Eye (tissue), 1 donor: ENCODE measurements around the gene MLLT3.

ENCODE experiments used
- DNase-seq: peaks from one replicate; pipeline ENCODE4 v3.0.0-alpha.2; 2015

MLLT3 gene

GRCh38 chr9:20407013-20407412, 215.3 kb downstream of the MLLT3 start:
- no peak for DNase-seq

DNA sequence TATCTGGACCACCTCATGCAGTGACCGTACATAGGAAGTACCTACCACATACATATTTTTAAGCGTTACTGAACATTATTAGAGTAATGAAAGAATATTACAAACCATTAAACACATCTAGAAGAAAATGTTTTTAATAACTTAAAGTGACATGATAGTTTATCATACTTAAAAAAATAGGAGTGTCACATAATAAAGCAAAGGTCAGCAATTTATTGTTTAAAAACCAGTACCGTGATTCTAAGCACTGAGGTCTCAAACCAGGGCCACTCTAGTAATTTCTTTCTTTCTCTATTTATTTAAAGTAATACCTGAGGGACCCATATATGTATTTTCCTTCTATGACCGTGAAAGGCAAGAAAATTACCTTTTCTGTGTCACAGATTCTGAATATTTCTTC, 216.0 kb downstream of the MLLT3 start:
- no peak for DNase-seq

DNA sequence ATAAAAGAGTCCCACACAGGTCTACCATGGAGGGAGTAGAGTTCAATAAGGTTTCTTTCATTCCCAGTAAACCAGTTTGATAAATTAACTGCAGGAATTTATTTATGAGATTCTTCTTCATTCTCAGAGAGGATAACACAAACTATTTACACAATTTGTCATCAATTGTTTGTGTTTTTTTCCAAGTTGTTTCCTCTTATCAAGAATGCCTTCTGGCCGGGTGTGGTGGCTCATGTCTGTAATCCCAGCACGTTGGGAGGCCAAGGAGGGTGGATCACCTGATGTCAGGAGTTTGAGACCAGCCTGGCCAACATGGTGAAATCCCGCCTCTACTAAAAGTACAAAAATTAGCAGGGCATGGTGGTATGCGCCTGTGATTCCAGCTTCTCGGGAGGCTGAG, 216.7 kb downstream of the MLLT3 start:
- no peak for DNase-seq

DNA sequence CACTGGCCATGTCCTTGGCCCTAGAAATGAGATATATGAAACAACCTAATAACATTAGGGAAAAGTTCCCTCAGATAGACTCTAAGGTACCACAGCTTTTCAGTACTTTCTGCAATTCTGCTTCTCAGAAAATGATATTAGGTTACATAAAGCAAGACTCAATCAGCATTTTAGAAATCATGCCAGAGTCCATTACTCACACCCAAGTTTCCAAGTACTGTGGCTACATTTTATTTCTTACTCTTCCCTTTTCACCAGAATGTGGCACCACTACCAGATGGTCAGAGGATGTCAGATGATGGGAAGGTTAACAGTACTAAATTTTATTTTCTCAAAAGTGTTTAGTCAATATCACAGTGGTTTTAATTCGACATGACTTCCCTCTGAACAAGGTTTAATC, 217.2 kb downstream of the MLLT3 start:
- DNase-seq, result no peak

DNA sequence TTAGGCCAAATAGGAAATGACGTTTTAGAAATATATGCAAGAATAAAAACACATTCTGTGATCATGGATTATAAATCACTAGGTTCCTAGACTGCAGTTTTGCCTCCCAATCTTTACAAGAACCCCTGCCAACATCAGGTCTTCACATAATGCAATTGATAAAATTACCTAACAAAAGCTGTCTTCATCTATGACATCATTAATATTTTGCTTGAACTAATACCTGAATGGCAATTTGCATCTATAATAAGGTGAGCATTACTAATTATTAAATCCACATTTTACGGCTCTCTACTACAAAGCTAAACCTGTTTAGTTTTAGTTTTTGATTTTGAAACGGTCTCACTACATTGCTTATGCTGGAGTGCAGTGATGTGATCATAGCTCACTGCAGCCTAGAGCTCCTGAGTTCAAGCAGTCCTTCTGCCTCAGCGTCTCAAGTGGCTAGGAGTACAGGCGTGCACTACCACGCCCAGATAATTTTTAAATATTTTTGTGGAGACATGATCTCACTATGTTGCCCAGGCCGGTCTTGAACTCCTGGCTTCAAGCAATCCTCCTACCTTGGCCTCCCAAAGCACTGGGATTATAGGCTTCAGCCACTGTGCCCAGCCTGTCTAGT, 218.0 kb downstream of the MLLT3 start:
- DNase-seq, result no peak

- DNase-seq, result no peak
Observed at GRCh38 chr9:20403346-20403745, 219.0 kb downstream of the MLLT3 start.

DNA sequence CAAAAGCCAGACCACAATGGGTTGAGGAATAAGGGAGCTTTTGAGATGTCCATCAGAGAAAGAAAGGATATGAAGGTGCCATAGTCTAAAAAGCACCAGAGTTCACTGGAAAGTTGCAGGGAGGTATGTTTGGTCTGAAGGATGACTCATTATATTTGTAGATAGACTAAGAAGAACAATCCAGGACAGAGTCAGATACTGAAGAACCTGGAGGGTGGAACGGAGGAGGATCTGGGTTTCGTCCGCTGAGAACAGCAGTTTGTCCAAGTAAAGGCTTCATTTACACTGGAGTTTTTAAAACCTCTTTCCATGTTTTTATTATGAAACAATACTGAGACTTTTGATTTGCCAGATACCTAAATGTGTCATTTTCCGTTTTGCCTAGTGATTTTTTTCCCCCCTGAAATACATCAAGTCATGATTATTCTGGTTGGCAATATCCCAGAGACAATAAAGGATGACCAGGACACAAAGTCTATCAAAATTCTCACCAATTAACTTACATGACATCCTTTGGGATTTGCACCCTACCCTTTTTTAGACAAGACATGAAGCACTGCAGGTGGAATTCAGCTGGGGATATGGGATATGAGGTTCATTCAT, 219.9 kb downstream of the MLLT3 start:
- DNase-seq, result no peak

DNA sequence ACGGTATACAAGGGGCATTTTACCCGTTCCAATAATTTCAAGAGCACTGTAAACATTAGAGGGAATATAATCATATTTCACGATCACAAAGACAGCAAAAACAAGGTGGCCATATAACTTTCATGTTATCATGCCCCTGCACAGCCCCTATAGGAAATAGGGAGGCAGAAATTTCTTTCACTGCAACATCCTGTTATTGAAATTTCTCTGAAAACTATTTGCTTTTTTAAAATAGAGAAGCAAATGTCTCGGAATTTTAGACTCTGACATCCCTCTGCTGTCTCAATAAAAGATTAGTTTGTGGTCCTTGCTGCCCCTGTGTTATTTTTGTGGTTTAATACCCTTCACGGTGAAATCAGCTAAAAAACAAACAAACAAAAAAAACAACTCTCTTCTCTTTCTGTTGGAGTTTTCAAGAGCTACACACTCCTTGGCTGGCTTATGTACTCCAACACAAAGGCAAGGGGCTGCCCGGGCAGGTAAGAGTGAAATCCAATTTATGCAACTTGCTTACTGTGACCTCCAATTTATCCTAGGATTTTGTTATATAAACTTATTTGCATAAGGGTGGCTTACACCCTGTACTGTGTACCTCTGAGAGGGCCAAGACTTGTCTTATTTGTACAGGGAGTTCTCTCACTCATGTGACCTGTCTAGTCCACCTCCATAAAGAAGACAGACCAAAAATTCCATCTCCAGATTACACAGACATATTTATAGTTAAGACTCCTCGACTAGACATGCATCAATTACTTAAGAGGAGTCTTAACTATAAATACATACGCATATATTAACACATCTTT, 223.6 kb downstream of the MLLT3 start:
- DNase-seq, result no peak

- DNase-seq, result no peak
Observed at GRCh38 chr9:20397348-20397747, 225.0 kb downstream of the MLLT3 start.

DNA sequence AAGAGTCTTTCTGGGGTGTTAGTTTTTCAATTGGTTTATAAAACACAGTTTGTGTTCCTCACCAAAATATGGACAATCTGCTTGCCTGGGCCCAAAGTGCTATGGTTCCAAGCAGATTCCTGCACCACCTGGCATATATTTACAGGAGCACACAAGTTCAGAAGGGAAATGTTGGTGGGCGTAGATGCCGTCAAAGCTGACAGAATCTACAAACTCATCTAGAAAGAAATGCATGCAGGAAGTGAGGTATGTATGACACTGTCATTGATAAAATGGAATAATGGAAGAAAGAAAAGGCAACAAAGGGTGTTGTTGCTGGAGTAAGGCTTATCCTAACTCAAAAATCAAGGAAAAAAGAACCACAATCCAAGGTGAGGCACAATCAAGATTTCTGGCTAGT, 225.8 kb downstream of the MLLT3 start:
- DNase-seq, result no peak

- no peak for DNase-seq
Observed at GRCh38 chr9:20395651-20396050, 226.6 kb downstream of the MLLT3 start.

DNA sequence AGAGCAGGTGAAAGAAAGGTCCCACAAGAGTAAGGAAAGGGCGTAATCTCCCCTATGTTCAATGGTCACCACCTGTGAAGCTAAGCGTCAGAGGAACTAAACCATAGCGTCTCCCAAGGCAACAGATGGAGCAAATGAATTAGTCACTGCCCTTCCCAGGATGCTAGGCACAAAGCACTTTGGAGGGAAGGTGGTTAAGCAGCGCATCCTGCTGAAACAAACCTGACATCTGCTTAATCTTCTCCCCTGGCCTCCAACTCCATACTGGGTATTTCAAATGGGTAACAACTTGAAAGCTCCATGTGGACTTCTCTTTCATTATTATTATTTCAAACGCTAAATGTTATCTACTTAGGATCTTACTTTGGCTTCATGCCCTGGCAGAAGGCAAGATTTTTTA, 227.3 kb downstream of the MLLT3 start:
- no peak for DNase-seq

DNA sequence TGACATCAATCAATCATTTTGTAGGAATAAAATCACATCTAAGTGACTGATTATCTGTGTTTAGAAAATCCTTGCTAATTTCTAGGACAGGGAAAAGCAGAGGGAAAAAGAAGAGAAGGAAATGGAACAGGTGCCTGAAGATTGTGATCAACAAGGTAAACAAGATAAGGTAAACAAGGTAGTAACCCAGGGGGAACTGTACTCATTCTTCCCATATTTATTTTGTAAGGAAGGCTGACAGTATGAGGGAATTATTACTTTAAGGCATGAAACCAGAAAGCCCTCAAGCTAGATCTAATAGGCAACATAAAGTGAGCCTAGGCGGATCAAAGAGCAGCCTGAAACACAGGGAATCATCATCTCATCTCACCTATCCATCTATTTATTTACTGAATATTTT, 231.1 kb downstream of the MLLT3 start:
- no peak for DNase-seq

GRCh38 chr9:20390400-20390799, 231.9 kb downstream of the MLLT3 start:
- DNase-seq, result no peak

DNA sequence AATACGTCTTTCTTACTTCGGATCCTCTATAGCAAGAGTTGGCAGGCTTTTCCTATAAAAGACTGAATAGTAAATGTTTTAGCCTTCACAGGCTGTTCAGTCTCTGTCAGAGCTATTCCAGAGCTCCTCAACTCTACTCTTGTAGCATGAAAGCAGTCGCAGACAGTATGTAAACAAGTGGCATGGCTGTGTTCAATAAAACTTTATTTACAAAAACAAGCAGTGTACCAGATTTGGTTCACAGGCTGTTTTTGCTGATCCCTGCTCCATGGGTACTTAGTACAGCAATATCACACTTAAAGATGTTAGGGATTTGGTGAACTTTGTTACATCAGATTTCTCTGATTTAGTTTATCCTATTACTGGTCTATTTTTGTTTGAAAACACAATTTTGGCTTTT, 235.2 kb downstream of the MLLT3 start:
- DNase-seq, result no peak

DNA sequence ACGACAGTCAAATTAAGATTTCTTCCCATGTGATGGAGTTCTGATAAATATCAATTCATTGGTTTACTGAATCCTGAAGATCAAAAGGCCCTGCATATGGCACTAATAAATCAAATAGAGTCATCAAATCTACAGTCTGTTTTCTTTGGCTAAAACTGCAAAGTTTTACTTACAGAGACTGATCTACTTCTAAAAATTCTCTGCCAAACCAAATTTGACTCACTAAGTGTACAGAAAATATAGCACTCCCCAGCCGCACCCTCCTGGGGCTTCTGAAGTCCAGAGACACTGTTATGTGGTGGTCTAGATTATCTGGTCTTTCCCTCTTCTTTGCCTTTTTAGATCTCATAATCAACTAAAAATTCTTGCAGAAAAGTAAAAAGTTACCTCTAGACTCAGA, 237.7 kb downstream of the MLLT3 start:
- no peak for DNase-seq

DNA sequence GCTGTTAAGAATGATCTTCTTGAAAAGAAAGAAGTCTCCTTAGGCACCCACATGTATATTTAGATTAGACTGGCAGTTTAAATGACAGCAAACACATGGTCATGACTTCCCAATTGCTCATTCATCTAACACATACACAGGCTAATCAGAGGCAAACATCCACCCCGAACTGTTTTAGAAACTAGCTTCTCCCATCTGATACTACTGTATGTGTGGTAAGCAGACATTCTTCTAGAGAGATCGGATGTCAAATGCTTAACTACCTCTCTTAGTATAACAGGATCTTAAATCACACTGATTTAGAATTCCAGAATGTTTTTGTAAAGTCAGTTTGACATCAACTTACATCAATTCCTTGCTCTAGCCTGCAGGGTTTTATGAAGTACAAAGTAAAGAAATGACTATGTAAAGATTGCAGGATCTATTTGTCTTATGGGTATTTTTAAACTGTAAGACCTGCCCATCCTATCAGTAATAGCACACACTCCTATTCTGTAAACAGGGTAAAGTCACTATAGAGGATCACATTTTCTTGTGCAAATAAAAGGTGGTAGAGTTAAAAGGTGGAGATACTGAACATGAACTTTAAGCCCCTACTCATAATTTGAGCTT, 239.7 kb downstream of the MLLT3 start:
- DNase-seq, result peak; percentile 25

- no peak for DNase-seq
Observed at GRCh38 chr9:20380546-20380945, 241.8 kb downstream of the MLLT3 start.

DNA sequence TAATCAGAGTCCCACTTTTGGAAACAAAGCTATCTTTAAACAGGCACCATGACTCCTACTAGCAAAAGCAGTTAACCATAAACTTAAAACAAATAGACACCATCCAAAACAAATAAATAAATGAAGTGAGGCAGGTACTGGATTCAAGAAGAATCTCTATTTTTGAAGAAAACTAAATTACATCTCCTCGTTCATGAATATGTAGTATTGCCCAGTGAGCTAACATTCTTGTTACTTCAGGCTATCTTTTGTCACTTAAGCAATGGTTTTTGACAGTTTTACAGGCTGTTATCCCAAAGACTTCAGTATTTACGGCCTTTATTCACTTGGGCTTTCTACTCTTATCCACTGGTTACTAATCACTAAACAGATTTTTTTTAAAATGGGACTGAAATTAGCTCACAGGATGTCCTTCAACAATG, 242.5 kb downstream of the MLLT3 start:
- DNase-seq, result no peak

DNA sequence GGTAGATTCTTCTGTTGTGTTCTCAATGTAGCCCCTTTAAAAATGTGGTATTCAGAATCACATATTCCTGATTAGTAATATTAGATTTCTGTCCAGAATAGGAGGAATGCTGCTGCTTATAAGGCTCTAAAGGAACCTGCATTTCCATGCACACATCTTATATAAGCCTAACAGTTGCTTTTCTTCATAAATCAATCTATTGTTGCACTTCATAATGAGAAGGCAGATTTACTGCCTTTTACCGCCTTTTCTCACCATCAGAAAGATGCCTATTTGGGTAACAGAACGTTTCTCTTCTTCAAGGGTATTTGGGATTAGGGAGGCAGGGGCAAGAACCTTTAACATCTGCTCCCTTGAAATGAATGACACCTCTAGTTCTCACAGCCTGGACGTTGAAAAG, 243.4 kb downstream of the MLLT3 start:
- no peak for DNase-seq

DNA sequence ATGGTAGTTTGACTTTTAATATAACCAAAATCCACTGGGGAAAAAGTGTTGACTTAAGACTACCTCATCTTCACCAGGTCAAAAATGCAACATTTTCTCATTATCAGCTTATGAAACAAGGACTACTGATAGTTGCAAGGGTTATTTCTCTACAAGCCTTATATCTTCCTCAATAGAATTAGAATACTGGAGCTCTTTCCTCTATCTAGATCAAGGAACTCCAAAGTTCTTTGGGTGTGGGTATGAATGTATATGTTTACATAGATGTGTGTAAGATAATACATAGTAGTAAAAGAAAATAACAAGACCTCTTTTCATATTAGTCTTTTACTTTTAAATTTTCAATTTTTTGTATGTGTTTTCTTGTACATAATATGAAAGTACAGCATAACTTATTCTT, 244.5 kb downstream of the MLLT3 start:
- no peak for DNase-seq

- no peak for DNase-seq
Observed at GRCh38 chr9:20376731-20377375, 245.4 kb downstream of the MLLT3 start.

- DNase-seq, result no peak
Observed at GRCh38 chr9:20376042-20376441, 246.3 kb downstream of the MLLT3 start.
